Stimulated activated naive CD8-positive, alpha-beta T cell treated with anti-CD3 and anti-CD28 coated beads, Interleukin-15, amount 100 ng/mL, for 72 hours (primary cell): ENCODE results near the gene ZNF804B.

ENCODE experiments used
- ATAC-seq: fragments of 150-1000 bp; cut with Tn5 transposase; 2 replicates; pipeline ENCODE4 v1.10.0; 2021; ENCODE audit warnings: mild to moderate bottlenecking, moderate library complexity
- DNase-seq, 2 donors: peaks; one replicate each; pipeline ENCODE4 v3.0.0; 2021 to 2022
- H3K27ac Mint-ChIP-seq, 2 donors: one replicate each; pipeline ENCODE4 v1.8.0; 2022; ENCODE audit warnings: mild to moderate bottlenecking in 2 of 2, mixed read lengths in 2 of 2, moderate library complexity in 2 of 2
- H3K27me3 Mint-ChIP-seq: one replicate; pipeline ENCODE4 v1.8.0; 2022; ENCODE audit warnings: mixed read lengths
- H3K4me1 Mint-ChIP-seq: one replicate; pipeline ENCODE4 v1.8.0; 2022; ENCODE audit warnings: mild to moderate bottlenecking, mixed read lengths
- H3K4me3 Mint-ChIP-seq, 2 donors: one replicate each; pipeline ENCODE4 v1.8.0; 2022; ENCODE audit warnings: mild to moderate bottlenecking in 2 of 2, mixed read lengths in 2 of 2, moderate library complexity in 1 of 2
- H3K9me3 Mint-ChIP-seq, 2 donors: one replicate each; pipeline ENCODE4 v1.8.0; 2022; ENCODE audit warnings: mixed read lengths in 2 of 2

The ZNF804B gene

GRCh38 chr7:88910516-88910915 is 151.0 kb downstream of the ZNF804B start:
- ATAC-seq: no peak
- no peak overlapping the region for H3K4me3 Mint-ChIP-seq
- no peaks in the 10 kb centered on the region for H3K27me3 Mint-ChIP-seq
- no peaks in the 10 kb centered on the region for H3K9me3 Mint-ChIP-seq
- H3K27ac Mint-ChIP-seq: no peak overlapping the region
- H3K4me1 Mint-ChIP-seq: no peaks in the 10 kb centered on the region
- DNase-seq: no peak

GRCh38 chr7:88912852-88913251 is 153.4 kb downstream of the ZNF804B start:
- no peak for DNase-seq
- ATAC-seq: no peak
- no peaks in the 10 kb centered on the region for H3K27me3 Mint-ChIP-seq
- no peaks in the 10 kb centered on the region for H3K4me1 Mint-ChIP-seq
- H3K4me3 Mint-ChIP-seq: no peak overlapping the region
- H3K9me3 Mint-ChIP-seq: no peaks in the 10 kb centered on the region
- H3K27ac Mint-ChIP-seq: no peak overlapping the region

- Mint-ChIP-seq H3K9me3 (no peaks in the 10 kb centered on the region), H3K4me1 (no peaks in the 10 kb centered on the region), H3K27me3 (no peaks in the 10 kb centered on the region), H3K27ac (no peak overlapping the region), H3K4me3 (no peak overlapping the region)
- ATAC-seq: no peak
- no peak for DNase-seq
Observed at GRCh38 chr7:88915615-88916014, 156.1 kb downstream of the ZNF804B start.

- Mint-ChIP-seq H3K4me3 (no peak overlapping the region), H3K27me3 (no peaks in the 10 kb centered on the region), H3K9me3 (no peaks in the 10 kb centered on the region), H3K4me1 (no peaks in the 10 kb centered on the region), H3K27ac (no peak overlapping the region)
- ATAC-seq (no peak), DNase-seq (no peak)
Observed at GRCh38 chr7:88919478-88920131, 160.1 kb downstream of the ZNF804B start.

- Mint-ChIP-seq H3K4me1 (no peaks in the 10 kb centered on the region), H3K27me3 (peaks cover 6% of the 10 kb centered on the region), H3K4me3 (no peak overlapping the region), H3K9me3 (no peaks in the 10 kb centered on the region), H3K27ac (no peak overlapping the region)
- ATAC-seq (no peak), DNase-seq (no peak)
Observed at GRCh38 chr7:88922944-88923343, 163.4 kb downstream of the ZNF804B start.

- Mint-ChIP-seq H3K27ac (no peak overlapping the region), H3K27me3 (peaks cover 6% of the 10 kb centered on the region), H3K9me3 (no peaks in the 10 kb centered on the region), H3K4me1 (no peaks in the 10 kb centered on the region), H3K4me3 (no peak overlapping the region)
- ATAC-seq: no peak
- DNase-seq: no peak
Observed at GRCh38 chr7:88928276-88928675, 168.8 kb downstream of the ZNF804B start.

GRCh38 chr7:88929719-88930118 is 170.2 kb downstream of the ZNF804B start:
- ATAC-seq (no peak), DNase-seq (no peak)
- no peaks in the 10 kb centered on the region for H3K4me1 Mint-ChIP-seq
- no peak overlapping the region for H3K4me3 Mint-ChIP-seq
- H3K27ac Mint-ChIP-seq: no peak overlapping the region
- peaks cover 6% of the 10 kb centered on the region for H3K27me3 Mint-ChIP-seq
- no peaks in the 10 kb centered on the region for H3K9me3 Mint-ChIP-seq

GRCh38 chr7:88933285-88933684 is 173.8 kb downstream of the ZNF804B start:
- no peak for ATAC-seq
- Mint-ChIP-seq H3K9me3 (no peaks in the 10 kb centered on the region), H3K27me3 (peaks cover 9% of the 10 kb centered on the region), H3K27ac (no peak overlapping the region), H3K4me1 (no peaks in the 10 kb centered on the region), H3K4me3 (no peak overlapping the region)
- no peak for DNase-seq

GRCh38 chr7:88942815-88943501 is 183.5 kb downstream of the ZNF804B start:
- no peaks in the 10 kb centered on the region for H3K4me1 Mint-ChIP-seq
- H3K27ac Mint-ChIP-seq: no peak overlapping the region
- peaks cover 5 to 14% of the 10 kb centered on the region in 2 donors for H3K9me3 Mint-ChIP-seq
- no peaks in the 10 kb centered on the region for H3K27me3 Mint-ChIP-seq
- no peak for ATAC-seq
- H3K4me3 Mint-ChIP-seq: no peak overlapping the region
- DNase-seq: no peak

- Mint-ChIP-seq H3K4me1 (no peaks in the 10 kb centered on the region), H3K4me3 (no peak overlapping the region), H3K27ac (no peak overlapping the region), H3K27me3 (no peaks in the 10 kb centered on the region), H3K9me3 (peaks cover 0 to 1% of the 10 kb centered on the region in 2 donors)
- no peak for ATAC-seq
- no peak for DNase-seq
Observed at GRCh38 chr7:88951826-88952225, 192.3 kb downstream of the ZNF804B start.

GRCh38 chr7:88964418-88964817 is 204.9 kb downstream of the ZNF804B start:
- Mint-ChIP-seq H3K9me3 (no peaks in the 10 kb centered on the region), H3K27me3 (no peaks in the 10 kb centered on the region), H3K4me1 (no peaks in the 10 kb centered on the region), H3K27ac (no peak overlapping the region), H3K4me3 (no peak overlapping the region)
- DNase-seq (no peak), ATAC-seq (no peak)

GRCh38 chr7:88965371-88965770 is 205.9 kb downstream of the ZNF804B start:
- Mint-ChIP-seq H3K4me3 (no peak overlapping the region), H3K9me3 (no peaks in the 10 kb centered on the region), H3K4me1 (no peaks in the 10 kb centered on the region), H3K27me3 (no peaks in the 10 kb centered on the region), H3K27ac (no peak overlapping the region)
- DNase-seq: no peak
- no peak for ATAC-seq

- Mint-ChIP-seq H3K9me3 (no peaks in the 10 kb centered on the region), H3K27ac (no peak overlapping the region)
- no peak for DNase-seq
Observed at GRCh38 chr7:88967432-88967831, 207.9 kb downstream of the ZNF804B start.

GRCh38 chr7:88969167-88969566 is 209.7 kb downstream of the ZNF804B start:
- no peak for ATAC-seq
- DNase-seq: no peak
- Mint-ChIP-seq H3K27me3 (no peaks in the 10 kb centered on the region), H3K4me3 (no peak overlapping the region), H3K27ac (no peak overlapping the region), H3K4me1 (no peaks in the 10 kb centered on the region), H3K9me3 (no peaks in the 10 kb centered on the region)

More at GRCh38 chr7:88967432-88967831, 207.9 kb downstream of the ZNF804B start:
- no peak overlapping the region for H3K4me3 Mint-ChIP-seq
- no peaks in the 10 kb centered on the region for H3K27me3 Mint-ChIP-seq
- ATAC-seq: no peak
- no peaks in the 10 kb centered on the region for H3K4me1 Mint-ChIP-seq

- no peak for ATAC-seq
Observed at GRCh38 chr7:88985295-88985694, 225.8 kb downstream of the ZNF804B start.

GRCh38 chr7:89001306-89001705 is 241.8 kb downstream of the ZNF804B start:
- H3K27ac Mint-ChIP-seq: no peak overlapping the region
- no peaks in the 10 kb centered on the region for H3K9me3 Mint-ChIP-seq
- no peak overlapping the region for H3K4me3 Mint-ChIP-seq
- DNase-seq: no peak
- ATAC-seq: no peak
- peaks cover 27% of the 10 kb centered on the region for H3K4me1 Mint-ChIP-seq
- no peaks in the 10 kb centered on the region for H3K27me3 Mint-ChIP-seq

More at GRCh38 chr7:88985295-88985694, 225.8 kb downstream of the ZNF804B start:
- no peak for DNase-seq
- Mint-ChIP-seq H3K27me3 (peaks cover 26% of the 10 kb centered on the region), H3K9me3 (no peaks in the 10 kb centered on the region), H3K4me1 (no peaks in the 10 kb centered on the region), H3K4me3 (no peak overlapping the region), H3K27ac (no peak overlapping the region)
